ENCODE results near the gene SPDYA. TPM values are rescaled to one million over a fixed set of nuclear protein-coding genes. Genes with fewer than 3 reads are reported as not detected.
A peak's percentile ranks its signal among the peaks of the same experiment; 100 is the strongest.

The SPDYA gene
- 1 to 10 TPM in 1 of 2 experiments, under 1 TPM in 1; 0.93 to 1.2 TPM for total RNA-seq

- peak; percentile 86 for DNase-seq
- Mint-ChIP-seq H3K4me3 (peak within 1 kb of the TSS; percentile 75), H3K9me3 (no peaks in the 10 kb centered on the region), H3K4me1 (peaks cover 20% of the 10 kb centered on the region), H3K36me3 (ENCODE audit: low read depth) (peaks cover 17% of the 10 kb centered on the region), H3K27ac (no peak within 1 kb of the TSS), H3K27me3 (peaks cover 2% of the 10 kb centered on the region)
- CTCF ChIA-PET, result interaction anchor here (1.1 to 1.8 kb wide), 3 partner anchors 9 to 217 kb away, joined by 4 to 22 read pairs (median 5); no protein-coding TSS in a partner anchor
- POLR2A ChIA-PET, result interaction anchor here (0.5 to 2.4 kb wide), 10 partner anchors 9 to 145 kb away, joined by 3 to 12 read pairs (median 4); partner anchors contain the start of genes PPP1CB, TRMT61B and WDR43
Observed at GRCh38 chr2:28810384-28811285, at the start of gene SPDYA. TSS of gene SPDYA (plus strand) at chr2:28810834. CDS start at chr2:28816015, 5,181 bp downstream.

DNA sequence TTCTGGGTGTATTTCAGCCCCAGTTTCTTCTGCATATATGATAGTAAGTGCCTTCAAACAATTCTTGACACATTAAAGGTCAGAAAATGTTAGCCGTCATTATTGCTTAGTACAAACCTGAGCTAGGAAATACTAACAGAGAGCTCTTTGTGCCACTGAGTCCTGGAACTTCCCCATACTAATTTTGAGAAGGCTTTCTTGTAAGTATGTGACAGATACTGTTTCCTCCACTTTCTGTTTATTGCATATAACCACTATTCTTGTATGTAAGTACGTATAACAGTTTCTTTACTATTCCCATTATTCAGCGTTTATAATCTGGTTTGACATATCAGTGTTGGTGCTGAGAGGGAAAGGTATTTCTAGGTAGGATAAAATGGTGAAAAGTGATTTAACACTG lies 49.2 kb upstream of the SPDYA start:
- Mint-ChIP-seq H3K36me3 (ENCODE audit: low read depth) (peaks cover 54% of the 10 kb centered on the region), H3K27me3 (no peaks in the 10 kb centered on the region), H3K4me3 (no peak overlapping the region), H3K27ac (no peak overlapping the region), H3K4me1 (peaks cover 27% of the 10 kb centered on the region), H3K9me3 (no peaks in the 10 kb centered on the region)
- no peak for DNase-seq
- CTCF ChIA-PET, result interaction anchor here (1.4 to 4.2 kb wide), 2 partner anchors 167 to 1038 kb away, joined by 4 to 21 read pairs; no protein-coding TSS in a partner anchor
- POLR2A ChIA-PET, result no interaction called here

DNA sequence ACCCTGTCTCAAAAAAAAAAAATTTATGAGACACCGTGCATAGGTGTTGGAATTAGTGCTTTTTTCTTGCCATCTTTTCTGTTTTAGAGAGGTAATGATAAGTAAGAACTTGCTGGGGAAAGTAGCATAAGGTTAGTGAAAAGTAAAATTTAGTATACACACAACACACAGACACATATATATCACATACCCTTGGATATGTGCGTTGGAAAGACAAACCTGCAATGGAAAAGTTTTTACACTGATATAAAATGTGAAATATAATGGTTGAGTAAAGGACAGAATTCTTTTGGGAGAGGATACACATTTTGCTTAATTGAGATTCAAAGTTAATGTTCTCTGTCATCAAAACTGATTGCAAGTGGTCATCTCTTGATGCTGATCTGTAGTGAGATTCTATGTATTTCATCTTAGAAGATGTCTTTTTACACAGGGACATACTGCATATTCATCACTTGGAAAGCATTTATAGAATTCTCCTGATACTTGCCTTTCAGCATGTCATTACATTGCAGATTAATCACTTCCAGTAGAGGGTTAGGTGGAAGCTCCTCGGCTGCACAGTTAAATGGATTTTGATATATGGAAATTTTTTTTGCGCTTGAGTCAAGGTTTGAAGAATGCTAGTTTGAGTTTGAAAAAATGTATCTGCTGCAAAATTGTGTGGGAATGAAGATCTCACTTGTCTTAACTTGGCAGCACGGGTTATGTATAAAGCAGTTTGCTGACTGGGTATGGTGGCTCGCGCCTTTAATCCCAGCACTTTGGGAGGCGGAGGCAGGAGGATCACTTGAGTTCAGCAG lies 45.5 kb upstream of the SPDYA start:
- DNase-seq, result no peak
- CTCF ChIA-PET, result interaction anchor here (3.3 kb wide), 1 partner anchor 170 kb away, joined by 11 read pairs; no protein-coding TSS in a partner anchor
- Mint-ChIP-seq H3K9me3 (no peaks in the 10 kb centered on the region), H3K4me1 (peaks cover 28% of the 10 kb centered on the region), H3K27me3 (no peaks in the 10 kb centered on the region), H3K4me3 (no peak overlapping the region), H3K36me3 (ENCODE audit: low read depth) (peaks cover 53% of the 10 kb centered on the region), H3K27ac (no peak overlapping the region)
- POLR2A ChIA-PET, result interaction anchor here (0.6 kb wide), 1 partner anchor 45 kb away, joined by 3 read pairs; no protein-coding TSS in a partner anchor

GRCh38 chr2:28766070-28766469 lies 44.6 kb upstream of the SPDYA start:
- H3K4me3 Mint-ChIP-seq, result no peak overlapping the region
- ChIA-PET POLR2A (no interaction called here), CTCF (interaction anchor here (3.3 kb wide), 1 partner anchor 171 kb away, joined by 11 read pairs; no protein-coding TSS in a partner anchor)
- no peak for DNase-seq
- peaks cover 48% of the 10 kb centered on the region for H3K36me3 Mint-ChIP-seq (ENCODE audit: low read depth)
- peaks cover 31% of the 10 kb centered on the region for H3K4me1 Mint-ChIP-seq
- no peak overlapping the region for H3K27ac Mint-ChIP-seq
- H3K27me3 Mint-ChIP-seq, result no peaks in the 10 kb centered on the region
- H3K9me3 Mint-ChIP-seq, result no peaks in the 10 kb centered on the region

DNA sequence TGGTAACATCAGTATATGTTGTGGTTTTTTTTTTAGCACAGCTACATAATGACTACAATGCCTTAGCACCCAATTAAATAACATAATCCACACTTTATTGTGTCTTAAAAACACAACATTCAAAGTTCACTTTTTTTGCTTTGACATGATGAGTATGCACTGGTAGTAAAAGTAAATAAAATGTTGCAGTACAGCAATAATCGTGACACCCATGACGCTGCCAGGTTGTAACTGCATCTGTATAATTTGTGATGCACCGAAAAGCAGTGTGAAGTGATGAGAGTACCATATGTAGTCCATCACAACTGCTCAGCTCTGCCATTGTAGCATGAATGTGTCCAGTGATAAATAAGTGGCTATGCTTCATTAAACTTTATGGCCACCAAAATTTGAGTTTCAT lies 43.3 kb upstream of the SPDYA start:
- Mint-ChIP-seq H3K9me3 (no peaks in the 10 kb centered on the region), H3K27me3 (no peaks in the 10 kb centered on the region)
- POLR2A ChIA-PET, result no interaction called here

GRCh38 chr2:28768422-28768821 lies 42.2 kb upstream of the SPDYA start:
- Mint-ChIP-seq H3K27ac (no peak overlapping the region), H3K4me1 (peaks cover 33% of the 10 kb centered on the region), H3K4me3 (no peak overlapping the region), H3K27me3 (no peaks in the 10 kb centered on the region), H3K9me3 (no peaks in the 10 kb centered on the region), H3K36me3 (ENCODE audit: low read depth) (peaks cover 34% of the 10 kb centered on the region)
- DNase-seq, result no peak
- POLR2A ChIA-PET, result no interaction called here
- CTCF ChIA-PET, result interaction anchor here (1.5 to 3.3 kb wide), 2 partner anchors 174 to 202 kb away, joined by 4 to 11 read pairs; no protein-coding TSS in a partner anchor

More for the DNA sequence above, 43.3 kb upstream of the SPDYA start:
- no peak for DNase-seq
- CTCF ChIA-PET, result interaction anchor here (1.5 to 3.3 kb wide), 2 partner anchors 173 to 201 kb away, joined by 4 to 11 read pairs; no protein-coding TSS in a partner anchor
- Mint-ChIP-seq H3K36me3 (ENCODE audit: low read depth) (peaks cover 39% of the 10 kb centered on the region), H3K27ac (no peak overlapping the region), H3K4me3 (no peak overlapping the region), H3K4me1 (peaks cover 29% of the 10 kb centered on the region)

DNA sequence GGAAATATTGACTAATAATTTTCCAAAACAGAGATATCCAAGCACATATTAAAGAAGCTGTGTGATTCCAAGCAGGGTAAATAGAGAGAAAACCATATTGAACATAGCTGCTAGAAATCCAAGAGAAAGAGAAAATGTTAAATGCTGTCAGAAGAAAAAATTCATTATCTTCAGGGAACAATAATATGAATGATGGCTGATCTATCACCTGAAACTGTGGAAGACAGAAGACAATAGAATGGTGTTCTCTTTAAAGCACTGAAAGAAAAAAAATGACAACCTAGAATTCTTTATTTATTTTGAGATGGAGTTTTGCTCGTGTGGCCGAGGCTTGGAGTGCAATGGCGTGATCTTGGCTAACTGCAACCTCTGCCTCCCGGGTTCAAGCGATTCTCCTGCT lies 41.7 kb upstream of the SPDYA start:
- no peak overlapping the region for H3K4me3 Mint-ChIP-seq
- no peaks in the 10 kb centered on the region for H3K27me3 Mint-ChIP-seq
- H3K27ac Mint-ChIP-seq, result no peak overlapping the region
- no peak for DNase-seq
- peaks cover 32% of the 10 kb centered on the region for H3K4me1 Mint-ChIP-seq
- POLR2A ChIA-PET, result no interaction called here
- H3K9me3 Mint-ChIP-seq, result no peaks in the 10 kb centered on the region
- peaks cover 34% of the 10 kb centered on the region for H3K36me3 Mint-ChIP-seq (ENCODE audit: low read depth)
- CTCF ChIA-PET, result interaction anchor here (0.6 to 1.5 kb wide), 2 partner anchors 92 to 174 kb away, joined by 3 to 7 read pairs; no protein-coding TSS in a partner anchor

DNA sequence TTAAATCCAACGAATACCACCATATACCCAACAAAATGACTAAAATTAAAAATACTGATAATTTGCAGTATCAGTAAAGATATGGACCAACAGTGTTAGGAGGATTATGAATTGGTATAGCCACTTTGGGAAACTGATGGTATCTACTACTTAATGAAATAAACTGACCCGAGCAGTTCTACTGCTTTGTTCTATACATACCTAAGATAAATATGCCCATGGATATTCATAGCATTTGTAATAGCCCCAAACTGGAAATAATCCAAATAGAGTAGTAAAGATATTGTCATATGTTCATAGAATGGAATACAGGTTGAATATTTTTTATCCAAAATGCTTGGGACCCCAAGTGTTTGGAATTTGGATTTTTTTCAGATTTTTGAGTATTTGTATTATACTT lies 38.3 kb upstream of the SPDYA start:
- peaks cover 32% of the 10 kb centered on the region for H3K4me1 Mint-ChIP-seq
- no peak overlapping the region for H3K27ac Mint-ChIP-seq
- no peak overlapping the region for H3K4me3 Mint-ChIP-seq
- ChIA-PET POLR2A (no interaction called here), CTCF (no interaction called here)
- no peaks in the 10 kb centered on the region for H3K27me3 Mint-ChIP-seq
- H3K9me3 Mint-ChIP-seq, result no peaks in the 10 kb centered on the region
- peaks cover 25% of the 10 kb centered on the region for H3K36me3 Mint-ChIP-seq (ENCODE audit: low read depth)
- no peak for DNase-seq

- no peaks in the 10 kb centered on the region for H3K9me3 Mint-ChIP-seq
- no peaks in the 10 kb centered on the region for H3K27me3 Mint-ChIP-seq
- H3K4me1 Mint-ChIP-seq, result peaks cover 20% of the 10 kb centered on the region
- H3K27ac Mint-ChIP-seq, result no peak overlapping the region
- DNase-seq, result no peak
- H3K4me3 Mint-ChIP-seq, result no peak overlapping the region
- ChIA-PET POLR2A (no interaction called here), CTCF (interaction anchor here (1.1 to 2.0 kb wide), 2 partner anchors 181 to 210 kb away, joined by 3 to 5 read pairs; no protein-coding TSS in a partner anchor)
- H3K36me3 Mint-ChIP-seq (ENCODE audit: low read depth), result peaks cover 31% of the 10 kb centered on the region
Observed at GRCh38 chr2:28776471-28776870, 34.2 kb upstream of the SPDYA start.

- no peak for DNase-seq
- CTCF ChIA-PET, result interaction anchor here (2.7 kb wide), 1 partner anchor 184 kb away, joined by 14 read pairs; no protein-coding TSS in a partner anchor
- Mint-ChIP-seq H3K36me3 (ENCODE audit: low read depth) (peaks cover 44% of the 10 kb centered on the region), H3K4me3 (no peak overlapping the region), H3K27me3 (no peaks in the 10 kb centered on the region), H3K4me1 (peaks cover 14% of the 10 kb centered on the region), H3K9me3 (no peaks in the 10 kb centered on the region), H3K27ac (no peak overlapping the region)
- POLR2A ChIA-PET, result no interaction called here
Observed at GRCh38 chr2:28778392-28778791, 32.2 kb upstream of the SPDYA start.

GRCh38 chr2:28779001-28779400 lies 31.6 kb upstream of the SPDYA start:
- H3K36me3 Mint-ChIP-seq (ENCODE audit: low read depth), result peaks cover 50% of the 10 kb centered on the region
- H3K27ac Mint-ChIP-seq, result no peak overlapping the region
- H3K27me3 Mint-ChIP-seq, result no peaks in the 10 kb centered on the region
- POLR2A ChIA-PET, result no interaction called here
- no peaks in the 10 kb centered on the region for H3K9me3 Mint-ChIP-seq
- H3K4me1 Mint-ChIP-seq, result peaks cover 14% of the 10 kb centered on the region
- no peak overlapping the region for H3K4me3 Mint-ChIP-seq
- CTCF ChIA-PET, result interaction anchor here (2.7 kb wide), 1 partner anchor 184 kb away, joined by 14 read pairs; no protein-coding TSS in a partner anchor
- no peak for DNase-seq

DNA sequence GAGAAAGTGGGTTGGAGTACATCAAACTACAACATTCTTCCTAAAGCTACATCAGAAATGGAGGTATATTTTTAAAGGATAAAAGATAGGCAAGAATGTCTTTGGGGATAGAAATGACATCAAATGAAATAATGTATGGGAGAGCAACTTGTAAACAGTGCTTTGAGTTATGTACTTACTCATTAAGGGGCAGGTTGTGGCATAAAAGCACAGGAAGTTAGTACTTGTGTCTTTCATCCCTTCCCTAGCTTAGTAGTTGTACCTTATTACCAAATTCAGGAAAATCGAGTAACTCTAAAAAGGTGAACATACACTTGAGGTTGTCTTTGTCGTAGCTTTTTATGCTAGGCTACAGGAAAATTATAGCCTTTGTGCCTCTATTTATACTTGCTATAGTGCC lies 30.1 kb upstream of the SPDYA start:
- Mint-ChIP-seq H3K4me1 (peaks cover 14% of the 10 kb centered on the region), H3K27me3 (no peaks in the 10 kb centered on the region), H3K9me3 (no peaks in the 10 kb centered on the region), H3K27ac (no peak overlapping the region), H3K4me3 (no peak overlapping the region), H3K36me3 (ENCODE audit: low read depth) (peaks cover 53% of the 10 kb centered on the region)
- POLR2A ChIA-PET, result no interaction called here
- no peak for DNase-seq
- CTCF ChIA-PET, result interaction anchor here (1.0 to 2.7 kb wide), 3 partner anchors 42 to 214 kb away, joined by 3 to 14 read pairs (median 3); no protein-coding TSS in a partner anchor
